ENCODE data around the gene HDDC2. TPM values are rescaled to one million over a fixed set of nuclear protein-coding genes. Genes with fewer than 3 reads are reported as not detected.

Gene HDDC2, protein sequence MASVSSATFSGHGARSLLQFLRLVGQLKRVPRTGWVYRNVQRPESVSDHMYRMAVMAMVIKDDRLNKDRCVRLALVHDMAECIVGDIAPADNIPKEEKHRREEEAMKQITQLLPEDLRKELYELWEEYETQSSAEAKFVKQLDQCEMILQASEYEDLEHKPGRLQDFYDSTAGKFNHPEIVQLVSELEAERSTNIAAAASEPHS
- total RNA-seq = 100 to 1,000 TPM in 1 of 3 donors, 10 to 100 TPM in 2; 89.5 to 114 (median 92.8) TPM

- DNase-seq (peak; percentile 48), ATAC-seq (peak; percentile 74 to 76)
- peak within 1 kb of the TSS; percentile 90 for H3K4me3 Mint-ChIP-seq
- no peaks in the 10 kb centered on the region for H3K9me3 Mint-ChIP-seq
- no peaks in the 10 kb centered on the region for H3K27me3 Mint-ChIP-seq (ENCODE audit: low read depth)
- peaks cover 29% of the 10 kb centered on the region for H3K36me3 Mint-ChIP-seq (ENCODE audit: insufficient read depth)
- peaks cover 54% of the 10 kb centered on the region for H3K4me1 Mint-ChIP-seq (ENCODE audit: low read depth)
These were observed at the start of gene HDDC2 for GRCh38 chr6:125301435-125302391. HDDC2 (minus strand) TSS chr6:125301967; CDS start chr6:125301932, 35 bp downstream.

DNA sequence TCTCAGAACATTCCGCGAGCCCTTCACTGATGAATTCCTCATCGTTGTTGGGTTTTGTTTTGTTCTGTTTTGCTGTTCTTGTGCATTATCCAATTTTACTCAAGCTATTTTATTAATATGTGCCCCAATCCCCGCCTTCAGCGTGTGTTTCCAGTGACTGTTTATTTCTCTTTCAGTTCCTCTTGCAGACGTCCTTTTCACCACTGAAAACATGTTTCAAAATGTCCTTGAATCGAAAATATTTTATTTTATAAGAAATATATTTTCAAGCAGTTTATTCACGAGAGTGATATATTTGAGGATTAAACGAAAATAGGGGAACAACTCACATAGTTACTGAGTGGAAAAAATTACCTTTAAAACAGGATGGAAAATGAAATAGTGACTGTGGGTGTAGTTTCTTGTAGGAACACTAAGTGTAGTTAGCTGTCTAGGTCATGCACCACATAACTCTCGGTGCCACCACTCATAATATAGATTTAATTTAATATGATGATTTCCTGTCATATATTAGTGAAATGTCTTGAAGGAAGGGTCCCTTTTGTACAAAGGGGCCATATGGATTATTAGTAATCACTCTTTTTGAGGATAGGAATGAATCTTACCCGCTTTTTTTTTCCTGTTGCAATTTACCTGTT is 45.3 kb upstream of the HDDC2 start:
- no peak overlapping the region for H3K4me3 Mint-ChIP-seq
- no peaks in the 10 kb centered on the region for H3K27me3 Mint-ChIP-seq (ENCODE audit: low read depth)
- no peaks in the 10 kb centered on the region for H3K9me3 Mint-ChIP-seq
- ATAC-seq = no peak
- H3K36me3 Mint-ChIP-seq (ENCODE audit: insufficient read depth) = no peaks in the 10 kb centered on the region
- no peaks in the 10 kb centered on the region for H3K4me1 Mint-ChIP-seq (ENCODE audit: low read depth)
- no peak for DNase-seq

- no peaks in the 10 kb centered on the region for H3K9me3 Mint-ChIP-seq
- no peaks in the 10 kb centered on the region for H3K27me3 Mint-ChIP-seq (ENCODE audit: low read depth)
- DNase-seq (no peak), ATAC-seq (no peak)
- no peaks in the 10 kb centered on the region for H3K4me1 Mint-ChIP-seq (ENCODE audit: low read depth)
- H3K36me3 Mint-ChIP-seq (ENCODE audit: insufficient read depth) = no peaks in the 10 kb centered on the region
- H3K4me3 Mint-ChIP-seq = no peak overlapping the region
These were observed 44.6 kb upstream of the HDDC2 start for GRCh38 chr6:125346201-125346925.

GRCh38 chr6:125341460-125341859 is 39.7 kb upstream of the HDDC2 start:
- no peaks in the 10 kb centered on the region for H3K36me3 Mint-ChIP-seq (ENCODE audit: insufficient read depth)
- no peak for ATAC-seq
- H3K4me3 Mint-ChIP-seq = no peak overlapping the region
- no peaks in the 10 kb centered on the region for H3K4me1 Mint-ChIP-seq (ENCODE audit: low read depth)
- no peak for DNase-seq
- H3K9me3 Mint-ChIP-seq = no peaks in the 10 kb centered on the region
- H3K27me3 Mint-ChIP-seq (ENCODE audit: low read depth) = peaks cover 6% of the 10 kb centered on the region

- H3K4me1 Mint-ChIP-seq (ENCODE audit: low read depth) = no peaks in the 10 kb centered on the region
- ATAC-seq (no peak), DNase-seq (no peak)
- no peaks in the 10 kb centered on the region for H3K9me3 Mint-ChIP-seq
- no peaks in the 10 kb centered on the region for H3K36me3 Mint-ChIP-seq (ENCODE audit: insufficient read depth)
- no peak overlapping the region for H3K4me3 Mint-ChIP-seq
- peaks cover 6% of the 10 kb centered on the region for H3K27me3 Mint-ChIP-seq (ENCODE audit: low read depth)
These were observed 39.2 kb upstream of the HDDC2 start for GRCh38 chr6:125340991-125341390.

- DNase-seq (no peak), ATAC-seq (no peak)
- Mint-ChIP-seq H3K9me3 (no peaks in the 10 kb centered on the region), H3K4me3 (no peak overlapping the region), H3K27me3 (ENCODE audit: low read depth) (peaks cover 12% of the 10 kb centered on the region), H3K36me3 (ENCODE audit: insufficient read depth) (no peaks in the 10 kb centered on the region), H3K4me1 (ENCODE audit: low read depth) (no peaks in the 10 kb centered on the region)
These were observed 38.5 kb upstream of the HDDC2 start for GRCh38 chr6:125340175-125340835.

- DNase-seq (no peak), ATAC-seq (no peak)
- H3K9me3 Mint-ChIP-seq = no peaks in the 10 kb centered on the region
- H3K36me3 Mint-ChIP-seq (ENCODE audit: insufficient read depth) = no peaks in the 10 kb centered on the region
- no peaks in the 10 kb centered on the region for H3K4me1 Mint-ChIP-seq (ENCODE audit: low read depth)
- no peak overlapping the region for H3K4me3 Mint-ChIP-seq
- peaks cover 12% of the 10 kb centered on the region for H3K27me3 Mint-ChIP-seq (ENCODE audit: low read depth)
These were observed 37.9 kb upstream of the HDDC2 start for GRCh38 chr6:125339653-125340052.

GRCh38 chr6:125338381-125338780 is 36.6 kb upstream of the HDDC2 start:
- Mint-ChIP-seq H3K4me3 (no peak overlapping the region), H3K4me1 (ENCODE audit: low read depth) (no peaks in the 10 kb centered on the region), H3K36me3 (ENCODE audit: insufficient read depth) (no peaks in the 10 kb centered on the region), H3K9me3 (no peaks in the 10 kb centered on the region), H3K27me3 (ENCODE audit: low read depth) (peaks cover 17% of the 10 kb centered on the region)
- DNase-seq = no peak
- ATAC-seq = no peak

GRCh38 chr6:125337706-125338105 is 35.9 kb upstream of the HDDC2 start:
- Mint-ChIP-seq H3K4me1 (ENCODE audit: low read depth) (no peaks in the 10 kb centered on the region), H3K4me3 (no peak overlapping the region), H3K36me3 (ENCODE audit: insufficient read depth) (no peaks in the 10 kb centered on the region), H3K27me3 (ENCODE audit: low read depth) (peaks cover 17% of the 10 kb centered on the region), H3K9me3 (no peaks in the 10 kb centered on the region)
- no peak for ATAC-seq
- DNase-seq = no peak

DNA sequence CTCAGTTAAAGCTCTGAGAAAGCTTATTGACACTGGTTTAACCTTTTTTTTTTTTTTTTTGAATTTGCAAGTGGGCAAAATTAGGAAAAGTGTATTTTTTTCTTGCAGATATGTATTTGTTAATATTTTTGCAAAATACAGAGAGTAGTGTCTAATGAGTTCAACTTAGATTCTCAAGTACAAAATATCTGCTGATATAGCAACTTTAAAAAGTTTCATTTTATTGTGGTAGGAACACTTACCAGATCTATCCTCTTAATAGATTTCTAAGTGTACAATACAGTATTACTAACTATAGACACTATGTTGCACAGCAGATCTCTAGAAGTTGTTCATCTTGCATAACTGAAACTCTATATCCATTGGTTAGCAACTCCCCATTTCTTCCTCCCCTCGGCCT is 30.9 kb upstream of the HDDC2 start:
- DNase-seq = no peak
- peaks cover 20% of the 10 kb centered on the region for H3K27me3 Mint-ChIP-seq (ENCODE audit: low read depth)
- H3K4me3 Mint-ChIP-seq = no peak overlapping the region
- ATAC-seq = no peak
- H3K4me1 Mint-ChIP-seq (ENCODE audit: low read depth) = no peaks in the 10 kb centered on the region
- H3K9me3 Mint-ChIP-seq = no peaks in the 10 kb centered on the region
- H3K36me3 Mint-ChIP-seq (ENCODE audit: insufficient read depth) = no peaks in the 10 kb centered on the region

DNA sequence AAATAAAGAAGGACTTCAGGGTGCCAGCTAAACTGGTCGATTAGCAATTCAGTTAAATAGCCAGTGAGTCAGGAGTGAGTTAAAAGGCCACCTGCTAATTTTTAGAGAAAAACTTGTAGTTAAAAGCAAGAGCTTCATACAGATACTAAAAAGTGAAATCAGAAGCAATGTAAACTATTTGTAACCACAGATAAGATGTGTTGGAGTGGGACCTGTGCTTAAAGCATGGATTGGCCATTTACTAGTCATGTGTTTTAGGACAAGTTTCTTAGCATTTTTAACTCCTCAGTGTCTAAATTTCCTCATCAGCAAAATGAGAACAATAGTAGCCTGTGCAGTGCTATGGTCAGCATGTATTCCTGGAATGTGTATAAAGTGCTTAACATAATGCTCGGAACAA is 23.8 kb upstream of the HDDC2 start:
- ATAC-seq (no peak), DNase-seq (no peak)
- H3K27me3 Mint-ChIP-seq (ENCODE audit: low read depth) = peaks cover 8% of the 10 kb centered on the region
- H3K9me3 Mint-ChIP-seq = no peaks in the 10 kb centered on the region
- no peaks in the 10 kb centered on the region for H3K4me1 Mint-ChIP-seq (ENCODE audit: low read depth)
- no peak overlapping the region for H3K4me3 Mint-ChIP-seq
- no peaks in the 10 kb centered on the region for H3K36me3 Mint-ChIP-seq (ENCODE audit: insufficient read depth)

GRCh38 chr6:125323376-125323775 is 21.6 kb upstream of the HDDC2 start:
- Mint-ChIP-seq H3K4me1 (ENCODE audit: low read depth) (no peaks in the 10 kb centered on the region), H3K36me3 (ENCODE audit: insufficient read depth) (no peaks in the 10 kb centered on the region), H3K27me3 (ENCODE audit: low read depth) (peaks cover 6% of the 10 kb centered on the region), H3K9me3 (no peaks in the 10 kb centered on the region), H3K4me3 (no peak overlapping the region)
- ATAC-seq (no peak), DNase-seq (no peak)

- Mint-ChIP-seq H3K4me3 (no peak overlapping the region), H3K4me1 (ENCODE audit: low read depth) (no peaks in the 10 kb centered on the region), H3K36me3 (ENCODE audit: insufficient read depth) (no peaks in the 10 kb centered on the region), H3K27me3 (ENCODE audit: low read depth) (peaks cover 11% of the 10 kb centered on the region), H3K9me3 (no peaks in the 10 kb centered on the region)
- ATAC-seq (no peak), DNase-seq (no peak)
These were observed 14.9 kb upstream of the HDDC2 start for GRCh38 chr6:125316621-125317020.

DNA sequence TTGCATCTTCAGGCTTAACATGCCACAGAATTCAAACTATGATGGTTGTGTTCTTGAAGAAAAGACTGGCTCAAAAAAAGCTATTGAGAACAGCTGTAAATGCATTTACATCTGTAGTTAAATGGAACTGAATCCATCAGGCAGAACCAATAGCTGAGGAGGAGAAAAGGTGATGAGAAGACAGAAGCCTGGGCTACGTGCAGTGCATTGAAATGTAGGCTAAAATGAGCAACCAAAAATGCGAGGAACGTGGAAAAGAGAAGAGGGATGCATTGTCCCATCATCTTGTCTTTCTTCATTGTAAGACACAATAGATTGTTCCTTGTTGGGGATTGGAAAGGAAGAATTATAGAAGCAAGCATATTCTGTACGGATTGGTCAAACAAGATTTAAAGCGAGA is 13.8 kb upstream of the HDDC2 start:
- ATAC-seq (no peak), DNase-seq (no peak)
- Mint-ChIP-seq H3K27me3 (ENCODE audit: low read depth) (peaks cover 14% of the 10 kb centered on the region), H3K4me3 (no peak overlapping the region), H3K4me1 (ENCODE audit: low read depth) (no peaks in the 10 kb centered on the region), H3K36me3 (ENCODE audit: insufficient read depth) (no peaks in the 10 kb centered on the region), H3K9me3 (no peaks in the 10 kb centered on the region)
